ENCODE results near the gene DCTD.

DCTD gene

GRCh38 chr4:182917182-182918043 lies at the start of gene DCTD:
Gene DCTD, minus strand, starts transcription at chr4:182917386. Its CDS starts 1,818 bp downstream, at chr4:182915568.
- Histone ChIP-seq H3K4me1 (ENCODE audit: control insufficient read depth, insufficient read depth, low read length) (peaks cover 20% of the 10 kb centered on the region), H3K9ac (ENCODE audit: low read length) (peak within 1 kb of the TSS; percentile 98), H3K9me3 (ENCODE audit: control insufficient read depth, low read length) (no peaks in the 10 kb centered on the region), H3K4me3 (ENCODE audit: low read length) (peak within 1 kb of the TSS; percentile 63), H3K36me3 (ENCODE audit: control insufficient read depth, insufficient read depth, low read length) (peaks cover 12% of the 10 kb centered on the region), H3K27me3 (ENCODE audit: control insufficient read depth, insufficient read depth, low read length) (no peaks in the 10 kb centered on the region)

GRCh38 chr4:182960746-182961145 lies 43.6 kb upstream of the DCTD start:
- Histone ChIP-seq H3K27me3 (ENCODE audit: control insufficient read depth, insufficient read depth, low read length) (no peaks in the 10 kb centered on the region), H3K9me3 (ENCODE audit: control insufficient read depth, low read length) (no peaks in the 10 kb centered on the region), H3K36me3 (ENCODE audit: control insufficient read depth, insufficient read depth, low read length) (no peaks in the 10 kb centered on the region), H3K4me1 (ENCODE audit: control insufficient read depth, insufficient read depth, low read length) (no peaks in the 10 kb centered on the region), H3K4me3 (ENCODE audit: low read length) (no peak overlapping the region), H3K9ac (ENCODE audit: low read length) (no peak overlapping the region)

- Histone ChIP-seq H3K4me3 (ENCODE audit: low read length) (no peak overlapping the region), H3K4me1 (ENCODE audit: control insufficient read depth, insufficient read depth, low read length) (no peaks in the 10 kb centered on the region), H3K9ac (ENCODE audit: low read length) (no peak overlapping the region), H3K36me3 (ENCODE audit: control insufficient read depth, insufficient read depth, low read length) (no peaks in the 10 kb centered on the region), H3K27me3 (ENCODE audit: control insufficient read depth, insufficient read depth, low read length) (no peaks in the 10 kb centered on the region), H3K9me3 (ENCODE audit: control insufficient read depth, low read length) (no peaks in the 10 kb centered on the region)
These were observed 43.0 kb upstream of the DCTD start for GRCh38 chr4:182960228-182960627.

GRCh38 chr4:182955411-182955810 lies 38.2 kb upstream of the DCTD start:
- H3K27me3 ChIP-seq (ENCODE audit: control insufficient read depth, insufficient read depth, low read length) = no peaks in the 10 kb centered on the region
- no peaks in the 10 kb centered on the region for H3K9me3 ChIP-seq (ENCODE audit: control insufficient read depth, low read length)
- no peak overlapping the region for H3K4me3 ChIP-seq (ENCODE audit: low read length)
- no peaks in the 10 kb centered on the region for H3K4me1 ChIP-seq (ENCODE audit: control insufficient read depth, insufficient read depth, low read length)
- no peak overlapping the region for H3K9ac ChIP-seq (ENCODE audit: low read length)
- H3K36me3 ChIP-seq (ENCODE audit: control insufficient read depth, insufficient read depth, low read length) = no peaks in the 10 kb centered on the region

- H3K4me3 ChIP-seq (ENCODE audit: low read length) = no peak overlapping the region
- H3K36me3 ChIP-seq (ENCODE audit: control insufficient read depth, insufficient read depth, low read length) = no peaks in the 10 kb centered on the region
- H3K4me1 ChIP-seq (ENCODE audit: control insufficient read depth, insufficient read depth, low read length) = no peaks in the 10 kb centered on the region
- H3K9ac ChIP-seq (ENCODE audit: low read length) = no peak overlapping the region
- H3K27me3 ChIP-seq (ENCODE audit: control insufficient read depth, insufficient read depth, low read length) = peaks cover 3% of the 10 kb centered on the region
- no peaks in the 10 kb centered on the region for H3K9me3 ChIP-seq (ENCODE audit: control insufficient read depth, low read length)
These were observed 27.5 kb upstream of the DCTD start for GRCh38 chr4:182944484-182945213.

- Histone ChIP-seq H3K27me3 (ENCODE audit: control insufficient read depth, insufficient read depth, low read length) (peaks cover 3% of the 10 kb centered on the region), H3K9ac (ENCODE audit: low read length) (no peak overlapping the region), H3K9me3 (ENCODE audit: control insufficient read depth, low read length) (no peaks in the 10 kb centered on the region), H3K4me3 (ENCODE audit: low read length) (no peak overlapping the region), H3K36me3 (ENCODE audit: control insufficient read depth, insufficient read depth, low read length) (no peaks in the 10 kb centered on the region), H3K4me1 (ENCODE audit: control insufficient read depth, insufficient read depth, low read length) (no peaks in the 10 kb centered on the region)
These were observed 22.5 kb upstream of the DCTD start for GRCh38 chr4:182939680-182940079.

GRCh38 chr4:182938205-182938645 lies 21.0 kb upstream of the DCTD start:
- no peaks in the 10 kb centered on the region for H3K36me3 ChIP-seq (ENCODE audit: control insufficient read depth, insufficient read depth, low read length)
- H3K4me1 ChIP-seq (ENCODE audit: control insufficient read depth, insufficient read depth, low read length) = no peaks in the 10 kb centered on the region
- H3K9me3 ChIP-seq (ENCODE audit: control insufficient read depth, low read length) = no peaks in the 10 kb centered on the region

GRCh38 chr4:182937268-182938204 lies 20.4 kb upstream of the DCTD start:
- H3K4me3 ChIP-seq (ENCODE audit: low read length) = no peak overlapping the region
- H3K4me1 ChIP-seq (ENCODE audit: control insufficient read depth, insufficient read depth, low read length) = no peaks in the 10 kb centered on the region
- H3K9ac ChIP-seq (ENCODE audit: low read length) = no peak overlapping the region
- H3K9me3 ChIP-seq (ENCODE audit: control insufficient read depth, low read length) = no peaks in the 10 kb centered on the region
- H3K27me3 ChIP-seq (ENCODE audit: control insufficient read depth, insufficient read depth, low read length) = no peaks in the 10 kb centered on the region
- H3K36me3 ChIP-seq (ENCODE audit: control insufficient read depth, insufficient read depth, low read length) = no peaks in the 10 kb centered on the region

More at GRCh38 chr4:182938205-182938645, 21.0 kb upstream of the DCTD start:
- peaks cover 3% of the 10 kb centered on the region for H3K27me3 ChIP-seq (ENCODE audit: control insufficient read depth, insufficient read depth, low read length)
- H3K4me3 ChIP-seq (ENCODE audit: low read length) = no peak overlapping the region
- H3K9ac ChIP-seq (ENCODE audit: low read length) = no peak overlapping the region

GRCh38 chr4:182932651-182933050 lies 15.5 kb upstream of the DCTD start:
- H3K9me3 ChIP-seq (ENCODE audit: control insufficient read depth, low read length) = no peaks in the 10 kb centered on the region

GRCh38 chr4:182931691-182932345 lies 14.6 kb upstream of the DCTD start:
- no peaks in the 10 kb centered on the region for H3K4me1 ChIP-seq (ENCODE audit: control insufficient read depth, insufficient read depth, low read length)

More at GRCh38 chr4:182932651-182933050, 15.5 kb upstream of the DCTD start:
- Histone ChIP-seq H3K4me3 (ENCODE audit: low read length) (no peak overlapping the region), H3K36me3 (ENCODE audit: control insufficient read depth, insufficient read depth, low read length) (no peaks in the 10 kb centered on the region), H3K27me3 (ENCODE audit: control insufficient read depth, insufficient read depth, low read length) (no peaks in the 10 kb centered on the region), H3K9ac (ENCODE audit: low read length) (no peak overlapping the region), H3K4me1 (ENCODE audit: control insufficient read depth, insufficient read depth, low read length) (no peaks in the 10 kb centered on the region)

GRCh38 chr4:182930889-182931288 lies 13.7 kb upstream of the DCTD start:
- no peak overlapping the region for H3K9ac ChIP-seq (ENCODE audit: low read length)
- no peaks in the 10 kb centered on the region for H3K4me1 ChIP-seq (ENCODE audit: control insufficient read depth, insufficient read depth, low read length)
- no peaks in the 10 kb centered on the region for H3K27me3 ChIP-seq (ENCODE audit: control insufficient read depth, insufficient read depth, low read length)
- no peaks in the 10 kb centered on the region for H3K9me3 ChIP-seq (ENCODE audit: control insufficient read depth, low read length)
- H3K36me3 ChIP-seq (ENCODE audit: control insufficient read depth, insufficient read depth, low read length) = no peaks in the 10 kb centered on the region
- no peak overlapping the region for H3K4me3 ChIP-seq (ENCODE audit: low read length)

More at GRCh38 chr4:182931691-182932345, 14.6 kb upstream of the DCTD start:
- Histone ChIP-seq H3K9ac (ENCODE audit: low read length) (no peak overlapping the region), H3K36me3 (ENCODE audit: control insufficient read depth, insufficient read depth, low read length) (no peaks in the 10 kb centered on the region), H3K9me3 (ENCODE audit: control insufficient read depth, low read length) (no peaks in the 10 kb centered on the region), H3K27me3 (ENCODE audit: control insufficient read depth, insufficient read depth, low read length) (no peaks in the 10 kb centered on the region), H3K4me3 (ENCODE audit: low read length) (no peak overlapping the region)

Data from mucosa of stomach (tissue), 1 donor.